Dermis blood vessel endothelial cell (primary cell): ENCODE data around the gene CDC42SE1. TPM values are rescaled to one million over a fixed set of nuclear protein-coding genes. Genes with fewer than 3 reads are reported as not detected.

Experiments
- DNase-seq: peaks from one replicate; pipeline ENCODE4 v3.0.0; 2010
- total RNA-seq: library from RNA; depleted of rRNA; stranded (reverse); fragments of >200 nt; gene quantifications from 2 replicates; pipeline ENCODE4 v1.2.3, GENCODE V29; 2014

CDC42SE1 gene
- total RNA-seq, 1 donor from 2014 or later: 78.6 TPM

DNA sequence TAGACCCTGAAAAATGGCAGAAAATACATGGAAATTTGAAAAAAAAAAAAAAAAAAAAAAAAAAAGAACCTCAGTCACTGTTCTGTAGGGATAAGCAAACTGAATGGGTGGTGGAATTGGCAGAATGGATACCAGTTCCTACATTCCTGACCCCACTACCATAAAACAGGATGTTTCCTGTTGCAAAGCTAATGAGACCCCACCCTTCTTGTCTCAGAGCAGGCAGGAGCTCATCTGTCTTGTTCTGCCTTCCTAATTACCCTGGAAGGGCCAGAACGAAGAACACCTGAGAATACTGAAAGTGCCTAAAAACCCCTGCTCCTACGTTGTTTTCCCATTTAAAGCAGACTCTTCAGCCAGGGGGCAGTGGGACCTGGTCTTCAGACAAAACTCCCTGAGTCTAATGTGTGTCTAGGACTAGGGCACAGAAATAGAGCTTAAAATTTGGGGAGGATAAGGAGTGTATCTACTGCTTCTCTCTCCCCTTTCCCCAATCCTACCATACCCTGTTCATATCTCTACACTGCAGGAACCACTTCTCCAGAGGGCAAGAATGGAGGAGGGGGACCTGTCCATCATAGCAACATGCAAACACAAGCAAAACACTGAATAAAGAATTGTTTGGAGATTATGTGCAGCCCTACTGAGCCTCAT is 7.9 kb downstream of the CDC42SE1 start:
- no peak for DNase-seq

DNA sequence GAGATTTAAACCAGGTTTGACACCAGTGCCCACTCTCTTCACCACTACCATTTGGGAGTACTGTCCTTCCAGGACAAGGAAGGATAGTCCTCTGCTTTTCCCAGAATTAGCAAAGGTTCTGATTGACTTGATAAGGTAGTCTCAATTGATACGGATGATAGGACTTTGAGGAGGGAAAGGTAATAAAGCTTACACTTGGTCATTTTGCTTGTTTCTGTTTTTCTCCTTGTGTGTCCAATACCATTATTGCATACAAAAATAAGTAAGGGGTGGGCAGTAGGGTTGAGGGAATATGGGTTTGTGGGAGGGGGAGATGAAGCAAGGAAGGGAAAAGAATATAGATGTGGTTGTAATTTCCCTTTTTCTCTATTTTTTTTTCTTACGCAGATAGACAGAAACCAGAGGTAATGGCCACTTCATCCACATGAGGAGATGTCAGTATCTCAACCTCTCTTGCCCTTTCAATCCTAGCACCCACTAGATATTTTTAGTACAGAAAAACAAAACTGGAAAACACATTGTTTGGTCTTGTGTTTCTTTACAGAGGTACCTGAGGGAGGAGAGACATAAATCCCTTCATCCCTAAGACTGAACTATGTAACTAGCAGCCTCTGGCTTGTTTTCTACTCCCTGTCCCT is 9.3 kb downstream of the CDC42SE1 start:
- DNase-seq: no peak

DNA sequence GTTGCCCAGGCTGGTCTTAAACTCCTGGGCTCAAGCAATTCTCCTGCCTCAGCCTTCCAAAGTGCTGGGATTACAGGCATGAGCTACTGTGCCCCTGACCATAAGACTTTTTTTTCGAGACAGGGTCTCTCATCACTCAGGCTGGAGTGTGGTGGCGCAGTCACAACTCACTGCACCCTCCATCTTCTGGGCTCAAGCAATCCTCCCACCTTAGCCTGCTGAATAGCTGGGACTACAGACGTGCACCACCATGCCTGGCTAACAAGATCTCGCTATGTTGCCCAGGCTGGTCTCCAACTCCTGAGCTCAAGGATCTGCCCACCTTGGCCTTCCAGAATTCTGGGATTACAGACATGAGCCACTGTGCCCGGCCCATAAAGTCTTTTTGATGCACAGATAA is 10.0 kb downstream of the CDC42SE1 start:
- no peak for DNase-seq

DNA sequence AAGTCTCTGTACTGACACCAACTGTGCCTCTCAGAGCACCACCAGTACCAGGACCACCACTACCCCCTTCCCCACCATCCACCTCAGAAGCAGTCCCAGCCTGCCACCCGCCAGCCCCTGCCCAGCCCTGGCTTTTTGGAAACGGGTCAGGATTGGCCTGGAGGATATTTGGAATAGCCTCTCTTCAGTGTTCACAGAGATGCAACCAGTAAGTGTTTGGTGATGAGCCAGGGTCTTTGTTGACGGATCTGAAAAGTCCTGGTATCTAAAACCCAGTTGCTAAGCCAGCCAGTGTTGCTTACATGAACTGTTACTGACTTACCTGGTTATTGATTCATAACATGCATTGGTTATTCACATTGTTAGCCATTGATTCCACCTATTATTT is 10.8 kb downstream of the CDC42SE1 start:
- no peak for DNase-seq

DNA sequence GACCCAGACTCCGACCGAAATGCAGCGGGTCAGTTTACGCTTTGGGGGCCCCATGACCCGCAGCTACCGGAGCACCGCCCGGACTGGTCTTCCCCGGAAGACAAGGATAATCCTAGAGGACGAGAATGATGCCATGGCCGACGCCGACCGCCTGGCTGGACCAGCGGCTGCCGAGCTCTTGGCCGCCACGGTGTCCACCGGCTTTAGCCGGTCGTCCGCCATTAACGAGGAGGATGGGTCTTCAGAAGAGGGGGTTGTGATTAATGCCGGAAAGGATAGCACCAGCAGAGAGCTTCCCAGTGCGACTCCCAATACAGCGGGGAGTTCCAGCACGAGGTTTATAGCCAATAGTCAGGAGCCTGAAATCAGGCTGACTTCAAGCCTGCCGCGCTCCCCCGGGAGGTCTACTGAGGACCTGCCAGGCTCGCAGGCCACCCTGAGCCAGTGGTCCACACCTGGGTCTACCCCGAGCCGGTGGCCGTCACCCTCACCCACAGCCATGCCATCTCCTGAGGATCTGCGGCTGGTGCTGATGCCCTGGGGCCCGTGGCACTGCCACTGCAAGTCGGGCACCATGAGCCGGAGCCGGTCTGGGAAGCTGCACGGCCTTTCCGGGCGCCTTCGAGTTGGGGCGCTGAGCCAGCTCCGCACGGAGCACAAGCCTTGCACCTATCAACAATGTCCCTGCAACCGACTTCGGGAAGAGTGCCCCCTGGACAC is 11.3 kb downstream of the CDC42SE1 start:
- peak; percentile 86 for DNase-seq

DNA sequence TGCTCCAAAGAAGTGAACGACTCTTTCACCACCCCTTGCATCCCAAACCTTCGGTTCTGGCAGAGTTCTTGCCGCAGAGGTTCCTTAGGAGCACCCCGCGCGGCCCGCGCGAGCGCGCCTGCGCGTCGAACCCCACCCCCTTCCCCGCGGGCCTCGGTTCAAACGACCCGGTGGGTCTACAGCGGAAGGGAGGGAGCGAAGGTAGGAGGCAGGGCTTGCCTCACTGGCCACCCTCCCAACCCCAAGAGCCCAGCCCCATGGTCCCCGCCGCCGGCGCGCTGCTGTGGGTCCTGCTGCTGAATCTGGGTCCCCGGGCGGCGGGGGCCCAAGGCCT is 11.9 kb downstream of the CDC42SE1 start, which contains the start of gene C1orf56:
Gene C1orf56 (plus strand): TSS at position 161 of the 334 bp plus-strand sequence. CDS start 97 bp downstream, at position 258.
- peak; percentile 64 for DNase-seq

DNA sequence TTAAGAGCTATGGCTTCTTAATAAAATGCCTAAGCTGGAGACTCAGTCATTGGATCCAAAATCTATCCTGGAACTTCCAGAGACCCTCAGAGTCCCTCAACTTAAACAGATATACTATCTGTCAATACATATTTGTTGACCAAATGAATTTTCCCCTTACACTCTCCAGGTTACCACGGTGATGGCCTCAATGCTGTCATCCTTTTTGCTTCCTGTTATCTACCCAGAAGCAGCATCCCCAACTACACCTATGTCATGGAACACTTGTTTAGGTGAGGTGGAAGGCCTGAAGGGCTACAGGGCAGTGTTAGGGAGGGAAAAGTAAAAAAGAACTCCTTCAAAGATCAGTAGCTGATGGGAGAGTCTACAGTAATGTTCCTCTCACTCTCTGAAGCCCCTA is 16.3 kb downstream of the CDC42SE1 start:
- DNase-seq: no peak

DNA sequence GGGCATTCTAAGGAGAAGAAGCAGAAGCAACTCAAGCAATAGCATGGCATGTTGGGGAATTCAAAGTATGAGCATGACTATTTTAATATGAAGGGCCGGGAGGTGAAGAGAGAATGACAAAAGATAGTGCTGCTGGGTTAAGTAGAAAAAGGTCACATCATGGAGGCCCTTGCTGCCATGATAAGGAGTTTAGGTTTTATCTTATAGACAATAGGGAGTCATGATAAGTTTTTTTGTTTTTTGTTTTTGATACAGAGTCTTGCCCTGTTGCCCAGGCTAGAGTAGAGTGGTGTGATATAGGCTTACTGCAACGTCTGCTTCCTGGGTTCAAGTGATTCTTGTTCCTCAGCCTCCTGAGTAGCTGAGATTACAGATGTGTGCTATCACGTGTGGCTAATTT is 19.9 kb downstream of the CDC42SE1 start:
- no peak for DNase-seq

DNA sequence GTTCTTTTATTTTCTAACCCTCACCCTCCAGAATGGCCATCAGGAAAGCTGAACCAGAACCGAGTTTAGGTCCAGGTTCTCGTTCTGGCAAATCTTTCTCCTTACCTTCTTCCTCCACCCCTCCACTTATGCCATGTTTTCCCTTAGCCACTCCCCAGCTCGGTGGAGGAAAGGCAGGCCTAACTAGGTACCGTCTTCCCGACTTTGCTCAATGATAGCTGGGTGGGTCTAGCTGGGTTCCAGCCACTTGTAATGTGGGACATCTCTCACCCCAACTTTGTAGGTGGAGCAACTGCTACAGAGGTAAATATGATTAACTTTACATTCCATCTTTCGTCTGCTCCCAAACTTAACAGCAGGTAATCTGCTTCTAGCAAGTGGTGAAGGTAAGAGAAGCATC is 22.4 kb downstream of the CDC42SE1 start:
- no peak for DNase-seq

DNA sequence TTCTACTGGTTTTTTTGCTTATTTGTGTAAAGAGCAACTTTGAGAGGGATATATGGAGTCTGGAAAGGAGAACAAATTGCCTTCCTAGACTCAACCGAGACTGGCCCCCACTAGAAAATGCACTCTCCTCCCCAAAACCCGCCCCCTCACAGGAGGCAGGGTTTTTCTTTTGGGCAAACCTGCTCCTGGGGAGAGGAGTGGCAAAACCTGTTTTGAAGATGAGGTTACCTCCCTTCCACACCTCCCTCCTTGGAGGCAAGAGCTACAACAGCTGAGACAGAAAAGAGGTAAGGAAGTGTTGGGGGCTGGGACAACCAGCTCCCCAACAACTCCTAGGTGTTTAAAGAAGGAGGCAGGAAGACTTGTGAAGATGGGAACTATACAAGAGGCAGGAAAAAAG is 23.1 kb downstream of the CDC42SE1 start, which contains the start of gene BNIPL:
Gene BNIPL (plus strand): TSS at position 231 of the 400 bp plus-strand sequence. CDS start 140 bp downstream, at position 371.
- DNase-seq: no peak

DNA sequence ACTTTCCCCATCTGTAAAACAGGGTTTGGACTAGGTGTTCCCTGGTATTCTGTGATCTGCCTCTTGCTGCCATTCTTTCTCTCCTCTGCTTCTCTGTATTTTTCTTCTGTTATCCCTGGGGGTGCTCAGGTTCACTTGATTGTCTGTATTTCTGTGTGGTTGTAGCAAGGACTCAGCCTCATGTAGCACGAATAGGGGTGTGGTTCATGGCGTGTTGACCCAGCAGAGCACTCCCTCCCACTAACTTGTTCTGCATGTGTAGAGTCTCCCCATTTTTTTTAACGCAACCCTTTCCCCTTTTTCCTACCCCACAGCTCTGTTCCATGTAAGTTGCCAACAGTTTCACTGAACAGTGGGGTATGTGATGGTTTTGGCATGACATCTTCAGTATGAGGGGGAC is 24.3 kb downstream of the CDC42SE1 start:
- no peak for DNase-seq

DNA sequence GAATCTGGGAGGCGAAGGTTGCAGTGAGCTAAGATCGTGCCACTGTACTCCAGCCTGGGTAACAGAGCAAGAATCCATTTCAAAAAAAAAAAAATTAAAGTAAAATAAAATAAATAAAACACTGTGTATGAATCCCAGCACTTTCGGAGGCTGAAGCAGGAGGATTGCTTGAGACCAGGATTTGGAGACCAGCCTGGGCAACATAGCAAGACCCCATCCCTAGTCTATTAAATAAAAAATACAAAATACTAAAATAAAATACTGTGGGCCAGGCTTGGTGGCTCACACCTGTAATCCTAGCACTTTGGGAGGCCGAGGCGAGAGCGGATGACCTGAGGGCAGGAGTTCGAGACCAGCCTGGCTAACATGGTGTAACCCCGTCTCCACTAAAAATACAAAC is 27.3 kb downstream of the CDC42SE1 start:
- DNase-seq: no peak

DNA sequence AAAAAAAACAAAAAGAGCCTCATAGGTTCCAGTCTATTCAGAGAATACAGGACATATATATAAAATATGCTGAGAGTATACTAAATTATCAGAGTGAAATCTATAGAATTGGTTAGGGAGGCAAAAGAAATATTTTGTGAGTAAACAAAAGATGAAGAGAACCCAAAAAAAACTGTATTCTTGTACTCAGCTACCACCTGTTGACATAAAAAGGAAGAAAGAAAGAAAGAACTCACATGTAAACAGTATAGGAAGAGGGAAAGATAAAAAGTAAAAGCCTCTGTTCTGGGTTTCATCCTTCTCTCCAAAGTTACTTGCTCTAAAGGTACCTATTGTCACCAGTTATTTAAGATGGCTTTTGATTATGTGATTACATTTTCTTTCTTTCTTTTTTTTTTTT is 33.0 kb downstream of the CDC42SE1 start:
- no peak for DNase-seq

DNA sequence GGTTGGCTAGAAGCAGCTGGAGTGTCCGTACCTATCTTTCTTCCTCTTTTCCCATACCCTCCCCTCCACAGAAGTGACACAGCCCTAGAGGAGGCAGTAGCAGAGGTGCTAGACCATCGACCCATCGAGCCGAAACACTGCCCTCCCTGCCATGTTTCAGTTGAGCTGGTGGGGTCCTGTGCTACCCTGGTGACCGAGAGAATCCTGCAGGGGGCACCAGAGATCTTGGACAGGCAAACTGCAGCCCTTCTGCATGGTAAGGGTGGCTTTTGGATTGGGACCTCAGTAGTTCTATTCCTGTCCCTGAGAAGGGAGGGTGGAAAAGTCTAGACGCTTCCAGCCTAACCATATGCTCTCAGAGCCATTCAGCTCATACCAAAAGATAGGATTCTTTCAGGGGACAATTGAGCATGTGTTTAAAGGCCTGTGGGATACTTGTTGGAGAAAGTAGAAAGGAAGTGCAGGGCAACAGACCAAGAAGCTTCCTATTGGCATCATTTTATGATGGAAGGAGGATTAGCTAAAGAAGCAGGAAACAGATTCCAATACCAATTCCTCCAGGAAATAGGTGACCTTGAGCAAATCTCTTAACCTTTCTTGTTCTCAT is 34.8 kb downstream of the CDC42SE1 start:
- peak; percentile 89 for DNase-seq

DNA sequence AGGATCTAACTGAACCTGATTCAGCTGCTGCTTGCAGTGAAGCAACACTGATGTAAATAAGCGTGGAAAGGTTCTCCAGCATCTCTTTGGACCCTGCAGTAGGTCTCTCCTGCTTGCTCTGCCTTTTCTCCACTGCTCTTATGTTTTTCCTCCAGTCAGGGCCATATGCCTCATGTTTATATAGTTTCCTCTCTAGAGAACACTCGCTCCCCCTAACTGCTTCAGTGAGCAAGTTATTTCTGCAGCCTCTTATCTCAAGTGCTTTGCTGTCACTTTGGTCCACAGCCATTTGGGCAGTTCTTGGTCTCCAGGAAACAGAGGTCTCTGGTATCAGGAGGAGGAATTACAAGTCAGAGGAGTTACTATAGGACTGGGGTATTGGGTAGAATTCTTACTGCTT is 45.9 kb downstream of the CDC42SE1 start:
- DNase-seq: no peak

DNA sequence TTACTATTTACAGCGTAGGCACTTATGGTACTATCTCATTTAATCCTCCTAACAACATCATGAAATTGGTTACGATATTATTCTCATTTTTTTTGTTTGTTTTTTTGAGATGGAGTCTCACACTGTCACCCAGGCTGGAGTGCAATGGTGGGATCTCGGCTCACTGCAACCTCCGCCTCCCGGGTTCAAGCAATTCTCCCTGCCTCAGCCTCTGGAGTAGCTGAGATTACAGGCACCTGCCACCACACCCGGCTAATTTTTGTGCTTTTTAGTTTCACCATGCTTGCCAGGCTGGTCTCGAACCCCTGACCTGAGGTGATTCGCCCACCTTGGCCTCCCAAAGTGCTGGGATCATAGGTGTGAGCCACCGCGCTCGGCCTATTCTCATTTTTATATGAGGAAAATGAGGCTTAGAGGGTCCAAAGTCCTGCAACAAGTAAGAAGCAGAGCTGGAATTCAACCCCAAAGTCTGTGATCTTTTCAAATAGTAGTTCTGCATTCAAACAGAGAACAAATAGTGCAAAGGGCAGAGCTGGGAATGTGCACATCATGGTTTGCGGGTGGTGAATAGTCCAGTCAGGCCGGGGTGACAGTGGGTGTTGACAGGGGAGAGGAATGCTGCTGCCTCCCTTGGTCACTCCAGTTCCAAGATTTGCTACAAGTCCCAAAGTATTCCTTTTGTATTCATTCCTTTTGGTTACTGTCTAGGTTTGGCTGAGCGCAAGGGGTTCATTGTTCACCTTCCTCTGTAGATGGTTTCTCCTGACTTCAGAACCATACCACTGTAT is 46.5 kb downstream of the CDC42SE1 start:
- DNase-seq: no peak

DNA sequence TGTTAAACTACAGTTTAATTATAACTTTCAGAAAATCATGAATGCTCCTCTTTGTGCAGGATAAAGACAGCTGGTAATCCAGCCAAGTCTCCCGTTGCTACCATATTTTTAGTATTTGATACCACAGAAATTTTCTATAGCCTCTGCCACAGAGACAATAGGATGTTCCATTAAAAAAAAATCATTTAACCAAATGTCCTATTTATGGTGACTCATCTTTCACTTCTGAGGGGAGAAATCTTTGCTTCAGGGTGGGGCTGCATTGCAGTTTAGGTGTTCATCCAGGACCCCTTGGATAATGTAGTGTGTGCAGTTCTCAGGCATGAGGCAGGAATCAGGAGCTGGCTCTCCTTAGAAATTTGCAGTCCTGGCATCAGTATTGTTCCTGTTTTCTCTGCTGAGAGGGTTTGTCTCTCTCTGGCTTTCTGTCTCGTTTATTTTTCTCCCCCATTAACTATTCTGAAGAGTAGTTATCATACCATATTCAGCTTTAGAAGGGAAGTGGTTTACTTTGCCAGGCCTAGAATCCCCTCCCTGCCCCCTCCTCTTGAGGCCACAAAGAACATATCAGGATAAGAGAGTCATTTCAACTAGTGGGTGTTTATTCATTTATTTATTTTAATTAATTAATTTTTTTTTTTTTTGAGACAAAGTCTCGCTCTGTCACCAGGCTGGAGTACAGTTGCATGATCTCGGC is 48.1 kb downstream of the CDC42SE1 start:
- DNase-seq: no peak

DNA sequence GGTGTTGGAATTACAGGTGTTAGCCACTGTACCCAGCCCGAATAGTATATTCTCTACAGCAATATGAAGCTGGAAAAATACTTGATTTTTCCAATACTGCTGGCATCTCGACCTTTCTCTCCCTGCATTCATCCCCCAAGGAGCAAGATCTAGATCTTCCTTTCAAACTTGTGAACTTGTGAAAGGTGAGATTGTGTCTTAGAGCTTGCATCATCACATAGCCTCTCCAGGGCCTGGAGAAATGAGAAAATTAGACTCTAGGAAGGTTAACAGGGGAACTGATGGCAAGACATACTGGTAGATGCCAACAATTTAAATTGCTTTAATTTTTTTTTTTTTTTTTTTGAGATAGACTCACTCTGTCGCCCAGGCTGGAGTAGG is 49.1 kb downstream of the CDC42SE1 start:
- DNase-seq: no peak

DNA sequence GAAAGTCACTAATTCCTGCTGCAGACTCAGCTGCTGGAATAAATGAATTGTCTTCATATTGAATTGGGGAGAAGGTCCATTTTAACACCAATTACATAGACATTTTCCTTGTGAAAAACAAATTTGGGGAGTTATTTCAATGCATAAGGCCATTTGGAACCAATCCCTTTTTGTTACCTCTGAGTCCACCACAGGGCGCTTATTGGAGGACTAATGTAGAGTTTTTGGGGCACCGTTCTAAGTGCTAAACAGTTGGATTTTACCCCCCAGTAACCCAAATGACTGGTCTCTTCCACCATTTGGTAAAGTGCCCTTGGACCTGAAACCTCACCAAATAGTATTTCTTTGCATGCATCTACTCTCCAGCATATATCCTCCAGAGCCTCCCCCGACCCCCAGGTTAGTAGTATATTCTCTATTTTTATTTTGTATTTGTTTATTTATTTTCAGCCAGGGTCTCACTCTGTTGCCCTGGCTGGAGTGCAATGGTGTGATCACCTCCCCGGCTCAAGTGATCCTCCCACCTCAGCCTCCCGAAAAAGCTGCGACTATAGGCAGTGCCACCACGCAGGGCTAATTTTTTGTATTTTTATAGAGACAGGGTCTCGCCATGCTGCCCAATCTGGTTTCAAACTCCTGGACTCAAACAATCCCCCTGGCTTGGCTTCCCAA is 49.6 kb downstream of the CDC42SE1 start:
- no peak for DNase-seq

DNA sequence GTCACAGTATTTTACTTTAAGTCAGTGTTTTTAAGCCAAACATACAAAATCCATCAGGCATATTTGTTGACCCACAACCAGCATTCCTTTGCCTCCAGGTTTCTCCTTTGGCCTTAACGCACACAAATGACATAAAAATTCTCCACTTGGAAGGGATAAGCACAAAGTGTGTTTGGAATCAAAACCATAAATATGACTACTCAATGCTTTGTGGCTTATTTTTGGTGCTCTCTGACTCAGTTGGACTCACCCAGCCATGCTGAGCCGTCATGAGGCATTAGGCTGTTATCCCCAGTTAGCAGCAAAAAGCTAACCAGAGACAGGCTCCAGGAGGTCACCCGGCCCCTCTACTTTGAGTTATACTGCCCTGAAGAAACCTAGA is 50.2 kb downstream of the CDC42SE1 start:
- no peak for DNase-seq
